Common myeloid progenitor, CD34-positive (primary cell): ENCODE measurements around the gene FOSB.
A peak's percentile ranks its signal among the peaks of the same experiment; 100 is the strongest.

Experiments used
- CTCF ChIA-PET: fragments of 350-600 bp; sonication (Branson Sonifier 250); formaldehyde crosslinking; loops from one replicate; lab custom pipeline; 2021; ENCODE audit warnings: antibody characterized with exemption; lab: Charles Lee
- POLR2A ChIA-PET: fragments of 350-600 bp; sonication (Branson Sonifier 250); formaldehyde crosslinking; loops from one replicate; lab custom pipeline; 2021; ENCODE audit warnings: antibody characterized with exemption; lab: Charles Lee
- DNase-seq, 3 donors: peaks; one replicate each; pipeline versions ENCODE4 v3.0.0 to v3.0.0-alpha.2; 2013
- H3K27ac ChIP-seq, 2 experiments: 1 replicate in 1 of 2; 2 replicates in 1 of 2; pipeline ENCODE4 v1.7.0; 2013; ENCODE audit warnings: inconsistent platforms in 2 of 2, low read length in 2 of 2, mild to moderate bottlenecking in 2 of 2, low read depth in 1 of 2, moderate library complexity in 1 of 2; ENCODE audit not compliant: severe bottlenecking in 2 of 2, insufficient read depth in 1 of 2, poor library complexity in 1 of 2
- H3K27me3 ChIP-seq, 5 experiments: replicated peaks in 2 of 5; 1 replicate in 3 of 5; 2 replicates in 2 of 5; pipeline versions ENCODE4 v1.6.1 to v1.7.0; 2013; ENCODE audit warnings: low read length in 4 of 5, mild to moderate bottlenecking in 2 of 5, moderate library complexity in 2 of 5, inconsistent platforms in 1 of 5; ENCODE audit not compliant: insufficient read depth in 5 of 5, control insufficient read depth in 4 of 5
- H3K36me3 ChIP-seq, 4 experiments: 1 replicate in 2 of 4; 2 replicates in 2 of 4; pipeline versions ENCODE4 v1.6.1 to v1.7.0; 2013; ENCODE audit warnings: low read length in 3 of 4, control low read depth in 1 of 4, mild to moderate bottlenecking in 1 of 4; ENCODE audit not compliant: control insufficient read depth in 4 of 4, insufficient read depth in 4 of 4
- H3K4me1 ChIP-seq, 4 experiments: 1 replicate in 3 of 4; 2 replicates in 1 of 4; pipeline versions ENCODE4 v1.6.1 to v1.7.1; 2013; ENCODE audit warnings: low read length in 3 of 4, mild to moderate bottlenecking in 3 of 4, control low read depth in 1 of 4, inconsistent platforms in 1 of 4, moderate library complexity in 1 of 4; ENCODE audit not compliant: control insufficient read depth in 4 of 4, insufficient read depth in 4 of 4; ENCODE audit errors: control extremely low read depth in 1 of 4
- H3K4me3 ChIP-seq, 7 experiments: 1 replicate in 4 of 7; 2 replicates in 3 of 7; pipeline versions ENCODE4 v1.5.1 to v1.7.0; 2013; ENCODE audit warnings: mild to moderate bottlenecking in 7 of 7, low read length in 6 of 7, moderate library complexity in 6 of 7, inconsistent platforms in 2 of 7, low read depth in 2 of 7, control low read depth in 1 of 7; ENCODE audit not compliant: insufficient read depth in 4 of 7, control insufficient read depth in 1 of 7; ENCODE audit errors: extremely low read depth in 1 of 7
- H3K9me3 ChIP-seq, 5 experiments: 1 replicate in 4 of 5; 2 replicates in 1 of 5; pipeline versions ENCODE4 v1.6.1 to v1.7.1; 2013; ENCODE audit warnings: low read length in 4 of 5, mild to moderate bottlenecking in 2 of 5, inconsistent platforms in 1 of 5, low read depth in 1 of 5, moderate library complexity in 1 of 5; ENCODE audit not compliant: control insufficient read depth in 4 of 5, insufficient read depth in 2 of 5; ENCODE audit errors: control extremely low read depth in 1 of 5
- WGBS: methylation state at CpG from one replicate; pipeline ENCODE4 v1.1.5; 2013; ENCODE audit not compliant: insufficient coverage; 5-methylcytosine and 5-hydroxymethylcytosine counted together

The FOSB gene

DNA sequence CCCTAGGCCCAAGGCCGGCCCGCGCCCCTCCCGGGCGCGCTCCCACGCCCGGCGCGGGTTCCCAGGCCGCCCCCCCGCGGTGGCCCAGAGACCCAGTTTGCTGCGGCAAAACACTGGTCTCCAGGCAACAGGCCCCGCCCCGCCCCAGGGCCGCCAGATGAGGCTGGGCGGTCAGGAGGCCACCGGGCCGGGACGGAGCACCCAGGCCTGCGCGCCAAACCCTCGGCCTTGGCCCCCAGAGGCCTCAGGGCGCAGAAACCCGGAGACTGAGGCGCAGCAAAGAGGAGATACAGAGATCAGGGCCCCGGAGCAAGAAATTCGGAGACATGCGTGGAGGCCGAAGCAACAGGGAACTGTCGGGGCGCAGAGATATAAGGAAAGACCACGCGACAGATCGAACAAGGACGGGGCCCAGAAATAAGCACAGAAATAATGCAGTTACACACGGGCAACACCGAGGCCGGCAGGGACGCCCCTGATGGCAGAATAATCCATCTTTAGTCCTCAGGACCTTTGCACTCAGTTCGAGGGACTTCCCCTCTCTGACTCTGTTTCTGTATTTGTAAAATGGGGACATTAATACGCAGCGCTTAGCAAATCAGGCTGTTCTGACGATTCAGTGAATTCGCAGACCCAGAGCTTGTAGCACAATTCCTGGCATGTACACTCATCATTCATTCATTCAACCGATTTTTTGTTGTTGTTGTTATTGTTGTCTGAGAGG is 23.3 kb upstream of the FOSB start:
- Histone ChIP-seq H3K36me3 (no peaks in the 10 kb centered on the region), H3K27ac (peak overlapping the region in 1 of 2 experiments; percentile 86), H3K9me3 (no peaks in the 10 kb centered on the region), H3K27me3 (peaks cover 0 to 12% (median 2%) of the 10 kb centered on the region in 5 experiments), H3K4me1 (peaks cover 0 to 39% (median 34%) of the 10 kb centered on the region in 4 experiments), H3K4me3 (peak overlapping the region in 5 of 7 experiments; percentile 3 to 60 (median 51))
- POLR2A ChIA-PET, result interaction anchor here (0.7 to 1.8 kb wide), 3 partner anchors 23 to 30 kb away, joined by 3 to 6 read pairs (median 4); partner anchors contain the start of gene FOSB
- peak; percentile 84 to 87 (median 85) for DNase-seq
- CTCF ChIA-PET, result interaction anchor here (1.0 to 6.3 kb wide), 9 partner anchors 9 to 41 kb away, joined by 3 to 75 read pairs (median 4); partner anchors contain the start of gene FOSB
- WGBS, result 5% methylated on average over 25 of the region's 47 CpGs

DNA sequence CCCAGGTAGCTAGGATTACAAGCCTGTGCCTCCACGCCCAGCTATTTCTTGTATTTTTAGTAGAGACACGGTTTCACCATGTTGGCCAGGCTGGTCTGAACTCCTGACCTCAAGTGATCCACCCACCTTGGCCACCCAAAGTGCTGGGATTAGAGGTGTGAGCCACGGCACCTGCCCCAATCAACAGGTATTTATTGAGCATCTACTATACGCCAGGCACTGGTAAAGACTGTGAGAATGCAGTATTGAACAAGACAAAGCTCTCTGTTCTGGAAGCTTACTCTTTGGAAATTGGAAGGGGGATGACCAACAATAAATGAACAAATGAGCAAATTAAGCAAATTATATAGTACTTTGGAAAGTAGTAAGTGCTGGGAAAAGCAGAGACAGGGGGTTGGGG is 22.7 kb upstream of the FOSB start:
- POLR2A ChIA-PET, result interaction anchor here (0.6 to 1.8 kb wide), 4 partner anchors 11 to 29 kb away, joined by 3 to 6 read pairs (median 4); partner anchors contain the start of gene FOSB
- peaks cover 0 to 12% (median 2%) of the 10 kb centered on the region in 5 experiments for H3K27me3 ChIP-seq
- H3K27ac ChIP-seq, result no peak overlapping the region
- no peaks in the 10 kb centered on the region for H3K9me3 ChIP-seq
- CTCF ChIA-PET, result interaction anchor here (1.0 to 6.3 kb wide), 10 partner anchors 9 to 41 kb away, joined by 3 to 75 read pairs (median 5); partner anchors contain the start of gene FOSB
- H3K4me3 ChIP-seq, result no peak overlapping the region
- peaks cover 4 to 45% (median 38%) of the 10 kb centered on the region in 4 experiments for H3K4me1 ChIP-seq
- no peak for DNase-seq
- 97% methylated on average over 4 of the region's 4 CpGs for WGBS
- no peaks in the 10 kb centered on the region for H3K36me3 ChIP-seq

DNA sequence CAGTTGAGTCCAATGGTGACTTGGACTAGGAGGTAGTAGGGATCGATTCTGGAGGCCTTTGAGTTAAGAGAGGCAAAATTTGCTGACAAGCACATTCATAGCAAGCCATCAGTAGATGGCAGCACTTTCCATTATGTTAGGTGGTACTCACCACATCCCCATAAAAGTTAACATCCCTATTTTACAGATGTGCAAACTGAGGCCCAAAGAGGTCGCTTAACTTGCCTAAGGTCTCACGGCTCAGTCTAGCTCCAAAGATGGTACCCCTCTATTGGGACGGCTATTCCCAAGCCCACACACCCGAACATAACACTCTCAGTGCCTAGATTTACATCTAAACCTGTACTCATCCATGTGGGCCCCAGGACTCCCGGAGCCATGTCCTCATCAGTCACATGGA is 21.5 kb upstream of the FOSB start:
- Histone ChIP-seq H3K27me3 (peaks cover 0 to 12% (median 2%) of the 10 kb centered on the region in 5 experiments), H3K27ac (no peak overlapping the region), H3K36me3 (no peaks in the 10 kb centered on the region), H3K4me1 (peaks cover 4 to 48% (median 43%) of the 10 kb centered on the region in 4 experiments), H3K4me3 (no peak overlapping the region), H3K9me3 (no peaks in the 10 kb centered on the region)
- 100% methylated on average over 4 of the region's 6 CpGs for WGBS
- ChIA-PET CTCF (interaction anchor here (0.6 to 6.3 kb wide), 5 partner anchors 10 to 32 kb away, joined by 3 to 75 read pairs (median 20); partner anchors contain the start of gene FOSB), POLR2A (interaction anchor here (0.6 to 2.6 kb wide), 3 partner anchors 10 to 32 kb away, joined by 3 to 7 read pairs (median 4); no protein-coding TSS in a partner anchor)
- peak; percentile 74 to 81 (median 79) for DNase-seq

DNA sequence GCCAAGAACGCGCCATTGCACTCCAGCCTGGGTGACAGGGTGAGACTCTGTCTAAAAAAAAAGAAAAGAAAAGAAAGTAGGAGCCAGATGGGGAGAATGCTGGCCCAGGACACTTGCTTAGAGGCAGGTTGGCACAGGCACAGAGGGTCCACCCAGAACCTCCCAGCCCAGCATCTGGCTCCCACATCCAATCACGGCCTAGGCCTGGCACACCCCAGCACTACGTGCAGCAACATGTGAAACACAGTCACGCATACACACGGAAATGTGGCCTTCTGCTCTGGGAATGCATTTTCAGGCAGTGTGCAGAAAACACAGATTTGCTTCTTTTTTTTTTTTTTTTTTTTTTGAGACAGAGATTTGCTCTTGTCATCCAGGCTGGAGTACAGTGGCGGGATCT is 20.9 kb upstream of the FOSB start:
- DNase-seq, result no peak
- POLR2A ChIA-PET, result interaction anchor here (0.6 to 2.6 kb wide), 3 partner anchors 9 to 28 kb away, joined by 3 to 7 read pairs (median 4); no protein-coding TSS in a partner anchor
- CTCF ChIA-PET, result interaction anchor here (3.3 to 6.3 kb wide), 3 partner anchors 19 to 32 kb away, joined by 20 to 75 read pairs (median 27); partner anchors contain the start of gene FOSB
- Histone ChIP-seq H3K36me3 (no peaks in the 10 kb centered on the region), H3K9me3 (no peaks in the 10 kb centered on the region), H3K4me1 (peaks cover 4 to 55% (median 49%) of the 10 kb centered on the region in 4 experiments), H3K27ac (no peak overlapping the region), H3K4me3 (no peak overlapping the region), H3K27me3 (peaks cover 0 to 12% (median 2%) of the 10 kb centered on the region in 5 experiments)
- 92% methylated on average over 7 of the region's 7 CpGs for WGBS

DNA sequence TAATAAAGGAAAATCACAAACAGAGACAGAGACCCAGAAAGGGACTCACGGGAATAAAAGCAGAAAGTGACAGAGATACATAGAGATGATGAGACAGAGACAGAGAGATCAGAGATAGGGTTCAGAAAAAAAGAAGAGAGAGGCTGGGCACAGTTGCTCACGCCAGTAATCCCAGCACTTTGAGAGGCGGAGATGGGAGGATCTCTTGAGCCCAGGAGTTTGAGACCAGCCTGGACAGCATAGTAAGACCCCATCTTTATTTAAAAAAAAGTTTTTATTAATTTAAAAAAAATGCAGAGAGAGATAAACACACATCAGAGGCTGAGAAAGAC is 19.4 kb upstream of the FOSB start:
- no peak for DNase-seq
- Histone ChIP-seq H3K27me3 (peaks cover 0 to 2% (median 1%) of the 10 kb centered on the region in 5 experiments), H3K4me3 (no peak overlapping the region), H3K36me3 (no peaks in the 10 kb centered on the region), H3K4me1 (peaks cover 4 to 46% (median 38%) of the 10 kb centered on the region in 4 experiments), H3K9me3 (no peaks in the 10 kb centered on the region), H3K27ac (no peak overlapping the region)
- ChIA-PET CTCF (interaction anchor here (1.8 to 6.3 kb wide), 3 partner anchors 17 to 31 kb away, joined by 7 to 75 read pairs (median 27); partner anchors contain the start of gene FOSB), POLR2A (interaction anchor here (2.3 to 2.6 kb wide), 2 partner anchors 19 to 26 kb away, joined by 7 to 13 read pairs; partner anchors contain the start of gene FOSB)
- 94% methylated on average over 2 of the region's 3 CpGs for WGBS

DNA sequence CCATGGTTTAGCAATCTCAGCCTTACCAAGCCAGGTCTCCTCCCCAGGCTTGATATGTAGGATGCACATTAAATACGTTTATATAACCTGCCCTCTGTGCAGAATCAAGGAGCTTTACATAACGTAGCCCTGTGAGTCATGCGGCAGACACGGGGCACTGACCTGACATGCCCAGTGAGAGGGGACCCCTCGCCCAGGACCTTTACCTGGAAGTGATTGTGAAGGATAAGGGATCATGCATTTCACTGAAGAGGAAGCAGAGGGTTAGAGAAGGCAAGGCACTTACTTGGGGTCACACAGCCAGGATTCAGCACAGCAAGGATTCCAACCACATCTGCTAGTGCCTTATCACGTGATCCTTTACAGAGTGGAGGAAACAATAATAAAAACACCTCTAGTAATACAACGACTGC is 18.9 kb upstream of the FOSB start:
- H3K4me1 ChIP-seq, result peaks cover 4 to 41% (median 33%) of the 10 kb centered on the region in 4 experiments
- no peak for DNase-seq
- peak overlapping the region in 1 of 7 experiments; percentile 3 for H3K4me3 ChIP-seq
- peaks cover 0 to 2% (median 0%) of the 10 kb centered on the region in 5 experiments for H3K27me3 ChIP-seq
- CTCF ChIA-PET, result interaction anchor here (1.8 to 6.3 kb wide), 3 partner anchors 17 to 30 kb away, joined by 7 to 75 read pairs (median 27); partner anchors contain the start of gene FOSB
- no peak overlapping the region for H3K27ac ChIP-seq
- H3K36me3 ChIP-seq, result no peaks in the 10 kb centered on the region
- POLR2A ChIA-PET, result interaction anchor here (1.3 to 2.6 kb wide), 3 partner anchors 19 to 26 kb away, joined by 4 to 13 read pairs (median 7); partner anchors contain the start of gene FOSB
- no peaks in the 10 kb centered on the region for H3K9me3 ChIP-seq
- 82% methylated on average over 7 of the region's 7 CpGs for WGBS
